GM19239 (cell line): ENCODE measurements around the gene SLC24A3.
"Not testable (repeated sequence)": the region's sequence is repeated elsewhere in the genome, so short reads cannot be mapped to it uniquely, and the experiment has no call there.

Experiments used
- DNase-seq: peaks from one replicate; pipeline ENCODE4 v3.0.0; 2011; ENCODE audit warnings: low spot score; ENCODE audit not compliant: insufficient read length
- FAIRE-seq: peaks from 2 replicates; lab custom pipeline; 2011; peaks lifted over from hg19 to GRCh38; lab: Jason Lieb, UNC

The SLC24A3 gene

GRCh38 chr20:19745106-19745505 lies 532.7 kb downstream of the SLC24A3 start:
- no peak for FAIRE-seq
- DNase-seq = no peak

- DNase-seq (no peak), FAIRE-seq (no peak)
Observed at GRCh38 chr20:19745584-19745983, 533.1 kb downstream of the SLC24A3 start.

GRCh38 chr20:19746396-19746795 lies 534.0 kb downstream of the SLC24A3 start:
- DNase-seq (no peak), FAIRE-seq (no peak)

GRCh38 chr20:19747903-19748302 lies 535.5 kb downstream of the SLC24A3 start:
- DNase-seq = no peak
- FAIRE-seq = no peak

GRCh38 chr20:19748681-19749080 lies 536.2 kb downstream of the SLC24A3 start:
- FAIRE-seq = no peak
- no peak for DNase-seq

GRCh38 chr20:19749618-19750071 lies 537.2 kb downstream of the SLC24A3 start:
- DNase-seq (no peak), FAIRE-seq (no peak)

- no peak for FAIRE-seq
- no peak for DNase-seq
Observed at GRCh38 chr20:19750101-19750606, 537.7 kb downstream of the SLC24A3 start.

GRCh38 chr20:19750907-19751636 lies 538.6 kb downstream of the SLC24A3 start:
- no peak for DNase-seq

GRCh38 chr20:19754201-19754600 lies 541.8 kb downstream of the SLC24A3 start:
- not testable (repeated sequence) for FAIRE-seq

More at GRCh38 chr20:19750907-19751636, 538.6 kb downstream of the SLC24A3 start:
- FAIRE-seq = no peak

GRCh38 chr20:19756761-19757486 lies 544.5 kb downstream of the SLC24A3 start:
- DNase-seq = no peak

More at GRCh38 chr20:19754201-19754600, 541.8 kb downstream of the SLC24A3 start:
- DNase-seq = not testable (repeated sequence)

GRCh38 chr20:19757487-19758132 lies 545.2 kb downstream of the SLC24A3 start:
- FAIRE-seq (no peak), DNase-seq (no peak)

More at GRCh38 chr20:19756761-19757486, 544.5 kb downstream of the SLC24A3 start:
- FAIRE-seq = no peak

- DNase-seq (no peak), FAIRE-seq (no peak)
Observed at GRCh38 chr20:19758133-19758500, 545.7 kb downstream of the SLC24A3 start, which contains the start of gene RIN2. Gene RIN2 (plus strand): TSS chr20:19758258. CDS start chr20:19889602, 131,344 bp downstream.

GRCh38 chr20:19758501-19759331 lies 546.3 kb downstream of the SLC24A3 start:
- FAIRE-seq (no peak), DNase-seq (no peak)

- no peak for FAIRE-seq
- no peak for DNase-seq
Observed at GRCh38 chr20:19760371-19760721, 547.9 kb downstream of the SLC24A3 start.

GRCh38 chr20:19761326-19761725 lies 548.9 kb downstream of the SLC24A3 start:
- no peak for FAIRE-seq
- no peak for DNase-seq

GRCh38 chr20:19761841-19762240 lies 549.4 kb downstream of the SLC24A3 start:
- DNase-seq (no peak), FAIRE-seq (no peak)

GRCh38 chr20:19764207-19764606 lies 551.8 kb downstream of the SLC24A3 start:
- DNase-seq (no peak), FAIRE-seq (no peak)

- DNase-seq = no peak
- FAIRE-seq = no peak
Observed at GRCh38 chr20:19765266-19765665, 552.8 kb downstream of the SLC24A3 start.

GRCh38 chr20:19765913-19766312 lies 553.5 kb downstream of the SLC24A3 start:
- no peak for FAIRE-seq

GRCh38 chr20:19767070-19767469 lies 554.6 kb downstream of the SLC24A3 start:
- no peak for FAIRE-seq

More at GRCh38 chr20:19765913-19766312, 553.5 kb downstream of the SLC24A3 start:
- no peak for DNase-seq

More at GRCh38 chr20:19767070-19767469, 554.6 kb downstream of the SLC24A3 start:
- DNase-seq = no peak
